Hematopoietic multipotent progenitor cell treated with erythropoietin and hydrocortisone succinate and interleukin-3 and kit ligand, for 17 days (in vitro differentiated cells): ENCODE measurements around the gene BANF2.
"Not testable (repeated sequence)": the region's sequence is repeated elsewhere in the genome, so short reads cannot be mapped to it uniquely, and the experiment has no call there.

Experiments used
- DNase-seq: peaks from one replicate; pipeline ENCODE4 v3.0.0-alpha.2; 2015; ENCODE audit warnings: low spot score

BANF2 gene

DNA sequence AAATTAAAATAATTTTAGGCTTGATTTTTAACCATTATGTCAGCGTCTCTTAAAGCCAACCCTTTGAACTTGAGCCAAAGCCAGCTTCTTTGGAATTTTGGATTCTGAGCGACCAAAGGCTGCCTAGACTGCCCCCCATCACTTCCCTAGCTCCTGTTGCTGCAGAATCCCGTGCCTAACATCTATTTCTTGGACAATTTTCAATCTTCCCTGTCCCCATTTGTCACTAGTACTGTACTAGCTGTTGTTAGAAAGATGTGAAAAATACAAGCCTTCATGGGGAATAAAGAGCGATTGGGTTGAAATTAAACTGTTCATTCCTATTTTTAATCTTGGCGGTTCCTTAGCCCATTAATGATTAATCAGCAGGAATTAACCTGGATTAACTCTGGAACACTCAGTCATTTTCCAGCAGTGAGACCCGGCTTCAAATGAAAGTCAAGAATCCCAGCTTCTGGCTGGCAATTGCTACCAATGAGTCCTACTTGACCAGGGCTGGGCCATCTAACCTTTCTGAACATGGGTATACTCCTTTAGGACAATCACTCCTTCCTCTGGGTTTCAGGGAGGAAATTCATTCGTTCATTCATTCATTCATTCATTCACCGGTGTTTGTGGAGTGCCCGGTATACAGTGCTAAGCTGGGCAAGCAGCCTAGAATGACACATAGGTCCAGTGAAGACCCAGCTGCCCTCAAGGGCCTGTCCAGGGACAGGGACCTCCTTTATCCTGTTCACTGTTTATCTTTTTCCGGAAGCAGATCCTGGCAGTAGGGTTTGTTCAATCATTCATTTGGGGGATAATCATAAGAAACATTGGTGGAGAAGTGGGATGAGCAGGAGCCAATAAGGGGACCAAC lies 16.3 kb upstream of the BANF2 start:
- no peak for DNase-seq

DNA sequence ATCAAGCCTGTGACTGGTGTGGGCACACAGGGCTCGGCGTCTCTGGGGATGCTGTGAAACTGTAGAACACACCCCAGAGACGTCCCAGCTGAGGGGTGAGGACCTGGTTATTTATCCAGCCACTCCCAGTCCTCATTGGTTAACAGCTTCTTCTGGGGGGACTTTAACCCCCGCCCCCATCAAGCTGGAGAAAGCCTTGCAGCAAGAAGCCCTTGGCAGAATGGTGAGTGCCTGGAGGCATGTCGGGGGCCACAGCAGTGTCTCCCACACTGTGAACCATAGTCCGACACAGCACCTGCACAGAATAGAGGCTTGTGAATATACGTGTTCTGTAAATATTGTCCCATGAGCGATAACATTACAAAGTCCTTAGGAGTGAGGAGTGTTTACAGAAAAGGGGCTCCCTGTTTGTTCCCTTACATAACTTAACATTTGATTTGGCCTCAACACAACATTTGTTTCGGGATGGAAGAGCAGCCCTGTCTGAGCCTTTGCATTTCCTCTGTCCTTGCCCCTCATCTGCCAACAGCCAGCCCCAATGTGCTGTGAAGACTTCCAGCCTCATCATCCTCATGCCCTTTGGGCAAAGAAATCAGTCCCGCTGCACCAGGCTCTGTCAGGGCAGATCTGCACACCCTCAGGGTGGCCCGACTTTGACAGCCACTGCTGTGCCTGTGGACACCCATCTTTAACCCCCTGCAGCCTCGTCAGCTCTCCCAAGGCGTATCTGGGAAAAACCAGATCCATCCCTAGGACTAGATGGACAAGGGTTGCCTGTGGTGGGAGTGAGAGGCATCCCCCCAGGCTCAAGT lies 15.5 kb upstream of the BANF2 start:
- DNase-seq: no peak

DNA sequence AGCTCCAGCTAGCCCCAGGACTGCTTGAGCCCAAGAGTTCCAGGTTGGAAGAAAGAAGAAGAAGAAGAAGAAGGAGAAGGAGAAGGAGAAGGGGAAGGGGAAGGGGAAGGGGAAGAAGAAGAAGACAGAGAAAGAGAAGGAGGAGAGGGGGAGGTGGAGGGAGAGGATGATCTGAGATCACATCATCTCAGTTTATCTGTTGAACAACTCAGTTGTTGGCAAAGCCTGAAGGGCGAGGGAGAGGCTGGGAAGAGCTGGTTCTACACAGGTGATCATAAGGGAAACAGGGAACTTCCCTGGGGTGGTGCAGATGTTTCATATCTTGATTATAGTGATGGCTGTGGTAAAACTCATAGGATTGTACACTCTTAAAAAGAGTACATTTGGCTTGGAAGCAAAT lies 14.6 kb upstream of the BANF2 start:
- DNase-seq: no peak

DNA sequence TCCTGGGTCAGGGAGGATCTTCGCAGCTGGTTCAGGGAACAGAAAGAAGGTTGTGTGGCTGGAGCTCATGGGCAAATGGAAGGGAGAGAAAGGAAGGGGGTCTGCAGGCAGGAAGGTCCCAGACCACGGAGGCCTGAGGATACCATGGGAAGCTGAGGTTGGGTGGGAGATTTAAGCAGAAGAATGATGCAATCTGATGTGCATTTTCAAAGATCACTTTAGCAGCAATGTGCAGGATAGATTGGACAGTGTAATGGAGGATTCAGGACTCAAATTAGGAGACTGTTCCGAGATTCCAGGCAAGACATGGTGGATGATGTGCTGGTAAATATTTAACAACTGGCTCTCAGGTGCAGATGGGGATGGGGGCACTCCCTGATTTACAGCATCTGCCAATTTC lies 12.0 kb upstream of the BANF2 start:
- no peak for DNase-seq

DNA sequence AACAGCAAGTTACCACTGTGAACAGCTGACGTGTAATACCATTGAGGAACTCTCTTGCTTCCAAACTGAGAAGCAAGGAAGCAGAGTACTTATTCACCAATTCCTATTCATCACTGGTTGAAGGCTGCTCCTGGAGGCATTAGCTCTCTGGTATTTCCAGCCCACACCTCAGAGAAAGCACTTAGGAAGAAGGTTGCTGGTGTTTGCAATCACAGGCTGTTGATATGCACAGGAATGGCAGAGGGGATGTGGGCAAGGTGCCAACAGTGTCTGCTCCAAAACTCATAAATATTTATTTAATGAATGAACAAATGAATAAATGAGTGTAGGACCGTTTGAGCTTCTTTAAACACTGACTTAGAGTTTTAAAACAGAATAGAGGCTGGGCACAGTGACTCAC lies 10.8 kb upstream of the BANF2 start:
- no peak for DNase-seq

DNA sequence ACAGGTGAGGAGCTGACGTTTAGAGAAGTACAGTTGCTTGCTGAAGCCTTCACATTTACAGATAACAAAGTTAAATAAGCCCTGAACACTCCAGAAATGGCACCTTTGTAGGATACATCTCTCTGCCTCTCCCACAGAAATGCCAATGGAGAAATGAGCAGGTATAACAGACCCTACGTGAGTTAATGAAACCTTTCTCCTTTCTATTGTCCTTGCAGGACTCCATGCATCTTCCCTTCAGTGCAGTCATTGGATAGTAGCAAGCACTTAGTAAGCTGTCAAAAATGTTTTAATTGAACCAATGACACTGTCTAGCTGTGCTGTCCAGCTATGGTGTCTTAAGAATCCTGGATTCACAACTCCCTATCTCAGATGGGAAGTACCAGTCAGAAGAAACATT lies 9.6 kb upstream of the BANF2 start:
- no peak for DNase-seq

DNA sequence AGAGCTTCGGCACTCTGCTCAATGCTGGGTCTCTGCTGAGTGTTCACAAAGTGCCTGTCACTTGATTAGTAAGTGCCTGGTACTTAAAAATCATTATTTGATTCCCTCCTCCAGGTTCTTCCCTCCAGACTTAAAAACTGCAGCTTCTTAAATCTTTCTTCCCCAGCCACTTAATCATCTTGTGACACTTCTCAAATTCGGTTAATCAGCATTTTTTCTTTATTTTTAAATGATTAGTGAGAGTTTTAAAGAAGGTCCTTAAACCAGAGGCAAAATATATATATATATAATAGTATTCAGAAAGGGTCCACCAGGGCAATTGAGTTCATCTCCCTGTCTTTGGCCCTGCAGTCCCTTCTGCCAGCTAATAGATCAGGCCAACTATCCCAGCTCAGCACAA lies 8.0 kb upstream of the BANF2 start:
- no peak for DNase-seq

DNA sequence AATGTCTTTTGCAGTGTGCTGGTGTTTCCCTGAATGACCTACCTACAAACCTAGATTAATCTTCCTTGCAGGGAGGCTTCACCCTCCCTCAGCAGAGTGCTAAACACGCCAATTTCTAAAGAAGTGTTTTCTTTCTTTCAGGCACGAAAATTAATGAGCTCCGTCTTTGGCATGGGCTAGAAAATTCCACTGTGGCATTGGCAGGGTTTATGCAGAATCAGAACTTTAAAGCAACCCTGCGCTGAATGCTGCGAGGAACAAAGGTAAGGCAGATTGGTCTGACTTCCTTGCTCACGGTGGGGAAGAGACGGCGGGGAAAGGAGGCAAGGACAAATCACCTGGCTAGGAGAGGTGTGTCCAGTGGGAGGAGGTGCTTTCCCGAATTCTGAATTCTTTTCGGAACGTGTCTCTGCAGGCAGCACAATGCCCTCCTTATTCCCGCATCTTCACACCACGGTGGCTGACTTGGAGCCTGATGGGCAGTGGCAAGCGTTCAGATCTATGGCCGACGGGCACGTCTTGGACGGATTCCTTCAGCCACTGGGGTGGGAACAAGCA lies 6.2 kb upstream of the BANF2 start:
- DNase-seq: no peak

DNA sequence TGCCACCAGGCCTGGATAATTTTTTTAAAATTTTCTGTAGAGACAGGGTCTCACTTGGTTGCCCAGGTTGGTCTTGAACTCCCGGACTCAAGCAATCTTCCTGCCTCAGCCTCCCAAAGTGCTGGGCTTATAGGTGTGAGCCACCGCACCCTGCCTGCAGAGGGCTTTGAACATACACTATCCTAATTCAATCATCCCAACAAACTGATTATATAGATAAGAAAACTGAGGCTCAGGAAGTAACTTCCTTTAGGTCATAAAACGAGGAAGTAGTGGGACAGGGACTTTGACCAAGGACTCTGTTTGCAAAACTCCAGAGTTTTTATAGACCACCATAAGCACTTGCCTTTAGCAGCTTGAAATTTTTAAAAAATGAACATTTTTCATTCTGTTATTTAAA lies 5.0 kb upstream of the BANF2 start:
- no peak for DNase-seq

DNA sequence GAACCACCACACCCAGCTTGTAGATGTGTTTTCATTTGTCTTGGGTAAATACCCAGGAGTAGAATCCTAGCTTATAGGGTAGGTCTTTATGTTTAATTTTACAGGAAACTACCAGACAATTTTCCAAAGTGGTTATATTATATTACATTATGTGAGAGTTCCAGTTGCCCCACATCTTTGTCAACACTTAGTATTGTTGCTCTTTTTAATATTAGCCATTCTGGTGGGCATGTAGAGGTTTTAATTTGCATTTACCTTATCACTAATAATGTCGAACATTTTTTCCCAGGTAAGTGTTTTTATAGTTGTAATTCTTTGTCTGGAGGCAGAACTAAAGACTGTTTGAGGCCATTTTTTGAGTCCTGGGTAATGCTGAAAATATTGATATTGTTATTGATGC lies 3.5 kb upstream of the BANF2 start:
- no peak for DNase-seq

DNA sequence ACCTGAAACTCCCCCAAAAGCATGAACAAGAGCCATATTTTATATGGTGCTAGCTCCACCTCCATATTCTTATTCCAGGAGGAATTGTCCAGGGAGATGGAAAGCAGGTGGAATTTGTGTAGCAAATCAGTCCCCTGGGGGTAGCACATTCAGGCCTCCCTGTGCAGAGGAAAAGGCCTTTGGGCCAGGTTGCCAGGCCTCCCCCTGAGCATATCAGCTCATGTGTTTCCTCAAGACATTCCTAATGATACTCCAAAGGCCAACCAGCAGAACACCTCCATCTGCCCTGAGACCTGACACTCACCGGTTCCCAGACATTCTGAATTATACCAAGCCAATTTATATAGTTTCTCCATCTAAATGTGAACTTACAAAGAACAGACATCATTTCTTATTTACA lies 2.6 kb upstream of the BANF2 start:
- DNase-seq: no peak

DNA sequence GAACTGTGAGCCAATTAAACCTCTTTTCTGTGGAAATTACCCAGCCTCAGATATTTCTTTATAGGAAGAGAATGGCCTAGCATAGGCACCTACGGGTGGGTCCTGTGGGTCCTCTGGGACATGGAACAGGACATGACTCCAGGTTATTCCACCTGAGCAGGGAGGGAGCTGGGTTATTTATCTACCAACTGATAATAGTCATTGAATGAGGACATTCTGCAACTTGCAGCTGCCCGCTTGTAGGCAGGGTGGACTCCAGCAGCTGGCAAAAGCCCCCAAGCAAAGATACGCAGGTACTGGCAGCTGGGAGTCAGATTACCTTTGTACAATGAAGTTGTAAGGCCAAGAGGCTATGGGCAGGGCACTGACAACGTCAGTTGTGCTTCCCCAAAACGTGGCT lies 1.4 kb upstream of the BANF2 start:
- DNase-seq: no peak

DNA sequence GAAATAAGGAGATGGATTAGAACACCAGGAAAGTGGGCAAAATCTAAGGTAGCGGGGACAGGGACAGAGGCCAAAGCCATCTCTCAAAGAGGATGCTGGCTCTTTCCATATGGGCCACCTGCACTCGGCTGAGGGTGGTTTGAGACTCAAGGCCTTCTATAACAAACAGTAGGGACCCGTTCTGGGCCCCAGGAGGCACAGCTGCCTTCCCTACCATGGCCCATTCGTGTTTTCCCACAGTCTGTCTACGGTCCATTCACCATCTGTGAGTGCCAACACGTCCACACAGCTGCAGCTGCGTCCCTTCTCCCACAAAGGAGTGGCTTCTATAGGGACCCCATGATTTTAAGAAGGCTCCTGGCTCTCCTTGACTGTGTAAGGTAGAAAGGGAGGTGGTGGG lies 871 bp downstream of the BANF2 start:
- DNase-seq: no peak

DNA sequence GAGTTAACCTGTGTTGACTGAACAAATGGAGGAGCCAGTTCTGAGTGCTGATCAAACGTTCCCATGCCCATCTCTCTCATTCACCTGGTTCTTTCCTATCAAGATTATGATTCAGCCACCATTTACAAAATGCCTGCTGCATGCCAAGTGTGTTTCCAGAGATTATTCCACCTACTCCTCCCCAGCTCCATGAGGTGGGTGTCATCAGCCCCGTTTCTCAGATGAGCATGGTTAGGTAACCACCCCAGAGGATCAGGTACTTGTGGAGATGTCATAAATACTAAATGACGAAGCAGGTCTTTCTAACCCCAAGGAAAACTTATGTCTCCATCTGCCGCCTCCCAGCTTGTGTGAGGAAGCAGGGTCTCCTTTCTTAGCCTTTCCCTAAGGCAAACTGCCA lies 2.1 kb downstream of the BANF2 start:
- no peak for DNase-seq

DNA sequence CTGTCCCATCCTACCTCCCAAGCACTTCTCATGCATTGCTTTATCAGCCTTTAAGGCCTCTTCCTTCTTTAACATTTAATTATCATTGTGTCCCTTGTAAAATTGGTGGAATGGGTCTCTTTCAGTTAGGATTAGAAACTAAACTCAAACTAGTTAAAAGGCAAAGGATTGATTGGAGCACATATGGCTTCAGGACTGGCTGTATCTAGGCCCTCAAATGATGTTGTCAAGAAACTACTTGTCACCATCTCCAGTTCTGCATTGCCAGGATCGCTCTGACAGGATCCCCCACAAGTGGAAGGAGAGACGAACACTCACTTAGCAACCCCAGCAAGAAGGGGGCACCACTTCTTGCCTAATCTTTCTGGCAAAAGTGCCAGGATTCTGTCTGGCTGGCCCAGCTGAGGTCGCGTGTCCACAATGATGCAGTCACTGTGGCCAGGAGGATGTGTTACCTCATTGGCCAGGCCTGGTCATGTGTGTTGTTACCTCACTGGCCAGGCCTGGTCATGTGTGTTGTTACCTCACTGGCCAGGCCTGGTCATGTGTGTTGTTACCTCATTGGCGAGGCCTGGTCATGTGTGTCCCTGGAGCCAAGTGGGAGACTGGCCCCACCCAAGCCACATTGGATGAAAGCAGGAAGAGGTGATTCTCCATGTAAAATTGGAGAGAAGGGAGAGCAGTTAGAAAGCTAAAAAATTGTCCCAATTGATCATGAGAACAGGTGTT lies 5.0 kb downstream of the BANF2 start:
- no peak for DNase-seq

DNA sequence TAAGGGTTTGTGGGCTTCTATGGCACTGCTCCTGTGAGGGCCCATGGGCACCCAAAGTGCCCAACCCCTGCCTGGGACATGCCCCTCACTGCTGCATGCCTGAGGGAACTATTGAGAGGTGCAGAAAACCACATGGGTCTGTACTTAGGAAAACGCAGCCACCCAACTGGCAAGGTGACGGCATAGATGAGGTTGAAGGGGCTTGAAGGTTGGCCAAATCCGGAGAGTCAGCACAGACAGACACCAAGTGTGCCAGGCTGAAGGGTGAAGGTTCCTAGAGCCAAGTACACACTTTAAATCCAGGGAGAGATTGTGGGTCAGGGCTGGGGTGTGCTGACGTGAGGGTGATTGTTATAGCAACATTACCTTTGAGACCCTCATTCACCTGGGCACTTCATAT lies 6.2 kb downstream of the BANF2 start:
- no peak for DNase-seq

DNA sequence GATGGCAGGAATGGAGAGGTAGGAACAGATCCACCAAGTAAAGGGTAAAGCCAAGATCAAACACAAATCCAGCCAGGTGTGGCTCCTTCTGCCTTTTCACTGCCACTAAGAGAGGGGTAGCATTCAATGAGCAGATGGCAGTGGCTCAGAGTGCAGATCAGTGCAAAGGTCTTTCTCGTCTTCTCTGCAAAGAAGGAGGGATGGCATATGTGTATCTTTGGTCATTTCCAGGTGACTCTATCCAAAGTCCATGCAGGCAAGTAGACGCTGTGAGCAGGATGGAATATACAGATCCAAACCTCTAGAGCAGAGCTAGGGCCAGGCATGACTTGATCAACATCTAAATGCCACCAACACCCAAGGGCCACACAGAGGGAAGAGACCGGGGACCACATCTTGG lies 6.9 kb downstream of the BANF2 start:
- DNase-seq: no peak

DNA sequence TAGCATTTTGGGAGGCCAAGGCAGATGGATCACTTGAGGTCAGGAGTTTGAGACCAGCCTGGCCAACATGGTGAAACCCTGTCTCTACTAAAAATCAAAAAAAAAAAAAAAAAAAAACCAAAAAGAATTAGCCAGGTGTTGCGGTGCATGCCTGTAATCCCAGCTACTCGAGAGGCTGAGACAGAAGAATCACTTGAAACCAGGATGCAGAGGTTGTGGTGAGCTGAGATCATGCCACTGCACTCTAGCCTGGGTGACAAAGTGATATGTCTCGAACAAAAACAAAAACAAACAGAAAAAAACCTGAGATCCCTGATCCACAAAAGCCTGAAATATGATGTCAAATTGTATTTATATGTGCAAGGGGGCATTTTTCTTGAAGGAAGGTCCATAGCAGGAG lies 8.2 kb downstream of the BANF2 start:
- DNase-seq: not testable (repeated sequence)

DNA sequence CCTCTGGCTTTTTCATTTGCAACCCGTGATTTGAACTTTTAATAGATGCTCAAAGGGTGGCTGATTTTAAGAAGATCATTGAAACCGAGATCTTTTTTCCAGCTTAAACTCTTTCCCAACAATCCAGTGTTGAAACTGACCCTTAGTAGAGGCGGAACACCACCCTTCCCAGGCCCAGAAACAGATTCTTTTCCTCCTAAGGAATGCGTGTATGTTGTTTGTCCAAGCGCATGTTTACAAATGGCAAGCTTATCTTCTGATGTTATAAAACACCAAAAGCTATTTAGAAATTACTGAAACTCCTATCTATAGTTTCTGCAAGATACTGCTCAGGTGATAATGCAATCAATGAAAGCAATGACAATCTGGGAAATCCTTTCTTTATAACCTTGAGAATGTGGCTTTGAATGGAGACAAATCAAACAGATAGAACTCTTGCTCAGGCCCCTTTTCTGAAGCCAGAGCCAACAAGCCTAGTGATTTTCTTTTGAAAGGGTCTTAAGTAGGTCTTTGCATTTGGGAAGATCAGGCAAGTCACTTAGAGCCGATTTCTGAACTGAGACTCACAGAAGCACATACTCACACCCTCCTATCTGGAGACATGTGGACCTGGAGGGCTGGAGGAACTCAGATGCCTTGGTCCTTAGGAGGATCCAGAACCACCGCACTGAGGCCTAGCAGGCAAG lies 9.1 kb downstream of the BANF2 start:
- no peak for DNase-seq

DNA sequence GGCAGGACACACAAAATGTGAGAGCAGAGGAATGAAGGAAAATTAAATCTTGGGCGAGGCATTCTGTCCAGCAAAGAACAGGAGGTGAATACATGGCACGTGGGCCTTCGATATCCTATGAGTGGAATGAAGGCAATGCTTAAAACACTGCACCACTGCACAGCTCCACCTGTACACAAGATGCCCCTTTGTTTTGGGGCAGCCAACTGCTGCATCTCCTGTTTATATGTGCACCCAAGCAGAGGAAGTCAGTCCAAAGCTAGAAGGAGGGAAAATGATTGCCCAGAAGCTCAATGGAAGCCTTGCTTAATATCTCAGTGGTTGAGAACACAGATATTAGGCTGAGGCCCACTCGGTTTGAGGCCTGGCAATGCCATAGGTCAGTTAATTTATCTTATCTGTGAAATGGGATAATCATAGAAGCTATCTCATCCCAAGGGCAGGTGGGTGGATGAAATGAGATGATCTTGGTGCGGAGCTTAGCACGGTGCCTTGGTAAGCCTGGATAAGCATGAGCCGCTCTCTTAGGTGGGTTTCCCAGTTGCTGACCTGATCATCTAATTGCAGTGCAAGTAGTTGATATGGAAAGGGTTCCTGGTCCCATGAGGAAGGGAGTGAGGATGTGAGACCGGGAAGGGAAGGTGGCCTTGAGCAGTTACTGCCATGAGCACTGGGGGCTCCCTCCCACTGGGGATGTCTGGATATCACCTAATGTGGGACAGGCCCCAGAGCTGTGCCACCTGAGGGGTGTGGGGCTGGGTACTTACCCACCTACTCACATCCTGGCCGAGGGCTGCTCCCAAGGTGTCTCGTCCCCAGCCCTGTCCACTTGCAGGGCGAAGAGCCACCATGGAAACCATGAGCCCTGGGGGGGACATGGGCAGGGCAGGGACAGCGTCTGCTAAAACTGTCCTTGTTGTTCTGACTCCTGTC lies 9.9 kb downstream of the BANF2 start:
- no peak for DNase-seq
